Adrenal gland (tissue), 5 donors: ENCODE results near the gene PGAM5.

Source experiments
- CTCF ChIP-seq, 6 experiments: fragments of 450-650 bp in 4 of 6; fragments of 200-600 bp in 2 of 6; sonication (generic) in 1 of 6; IDR thresholded peaks; 1 replicate in 5 of 6; 2 replicates in 1 of 6; pipeline versions ENCODE4 v1.5.1 to v1.8.0; 2016 to 2021; ENCODE audit warnings: antibody characterized with exemption in 6 of 6, mild to moderate bottlenecking in 2 of 6, moderate library complexity in 1 of 6
- POLR2A ChIP-seq, 2 donors: fragments of 450-650 bp; IDR thresholded peaks; one replicate each; pipeline ENCODE4 v1.6.1; 2017; ENCODE audit warnings: antibody characterized with exemption in 2 of 2, mild to moderate bottlenecking in 2 of 2, moderate library complexity in 1 of 2
- donor health status: DM: no; HTN: no; CAD: no.

- TF ChIP-seq CTCF (IDR thresholded peaks at IDR 0.05) = no peak
- TF ChIP-seq POLR2A (IDR thresholded peaks at IDR 0.05) = peak in 1 of 2 donors; percentile 6
These were observed 19.1 kb downstream of the PGAM5 start for GRCh38 chr12:132729541-132730320.
